GM18951 (cell line): ENCODE results near the gene CDY2A.
"Not testable (repeated sequence)": the region's sequence is repeated elsewhere in the genome, so short reads cannot be mapped to it uniquely, and the experiment has no call there.

ENCODE experiments used
- in situ Hi-C: fragments of 300-500 bp; cut with MboI; formaldehyde crosslinking; loops from one replicate; pipeline ENCODE4 v1.12.0; 2022; ENCODE audit warnings: low sequenced_read_pairs, mixed read lengths, inconsistent platforms; ENCODE audit not compliant: unreplicated experiment

CDY2A gene

GRCh38 chrY:18025487-18025886 lies at the start of gene CDY2A:
Gene CDY2A, plus strand, starts transcription at chrY:18025787. Its CDS starts 328 bp downstream, at chrY:18026115.
- in situ Hi-C loops, result not testable (repeated sequence)

DNA sequence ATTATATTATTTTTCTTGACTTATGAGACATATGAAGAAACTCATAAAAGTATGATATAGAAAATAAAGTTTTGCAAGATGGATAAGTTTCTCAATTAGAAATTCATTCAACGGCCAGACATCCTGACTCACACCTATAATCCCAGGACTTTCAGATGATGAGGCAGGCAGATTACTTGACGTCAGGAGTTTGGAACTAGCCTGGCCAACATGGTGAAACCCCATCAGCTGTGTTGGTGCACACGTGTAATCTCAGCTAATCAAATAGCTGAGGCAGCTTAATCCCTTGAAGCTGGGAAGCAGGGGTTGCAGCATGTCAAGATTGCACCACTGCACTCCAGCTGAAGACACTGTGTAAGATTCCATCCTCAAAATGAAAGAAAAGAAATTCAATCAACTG lies 28.0 kb upstream of the CDY2A start:
- in situ Hi-C loops, result not testable (repeated sequence)

DNA sequence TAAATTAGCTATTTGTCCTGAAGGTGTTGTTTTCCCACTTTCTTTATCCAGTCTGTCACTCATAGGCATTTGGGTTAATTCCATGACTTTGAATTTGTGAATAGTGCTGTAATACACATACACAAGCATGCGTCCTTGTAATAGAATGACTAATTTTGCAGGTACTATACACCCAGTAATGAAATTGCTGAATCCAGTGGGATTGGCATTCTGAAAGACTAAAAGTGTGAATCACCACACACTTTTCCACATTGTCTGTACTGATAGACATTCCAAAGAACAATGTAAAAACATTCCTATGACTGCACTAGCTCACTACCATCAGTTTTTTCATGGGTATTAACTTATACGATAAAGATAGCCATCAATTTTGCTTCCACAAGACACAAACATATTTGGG lies 27.3 kb upstream of the CDY2A start:
- in situ Hi-C loops, result not testable (repeated sequence)

DNA sequence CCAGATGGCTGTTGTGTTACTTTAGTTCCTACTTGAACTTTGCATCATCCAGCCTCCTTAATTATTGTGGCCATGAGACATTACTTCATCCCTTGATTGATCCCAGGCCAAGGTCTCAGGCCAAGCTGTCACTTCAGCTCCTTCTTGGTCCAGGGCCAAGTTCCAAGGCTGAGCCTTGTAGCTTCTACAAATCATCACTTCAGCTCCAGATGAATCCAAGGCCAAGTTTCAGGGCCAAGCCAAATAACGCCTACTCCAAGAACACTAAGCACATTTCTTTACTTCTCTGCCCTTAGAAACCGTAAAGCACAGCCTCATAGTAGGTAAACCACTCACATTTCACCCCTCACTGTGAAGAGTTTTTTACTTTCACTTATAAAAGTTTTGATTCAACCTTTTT lies 1.7 kb upstream of the CDY2A start:
- in situ Hi-C loops, result not testable (repeated sequence)

GRCh38 chrY:18028845-18029244 lies 3.3 kb downstream of the CDY2A start:
- in situ Hi-C loops, result not testable (repeated sequence)

DNA sequence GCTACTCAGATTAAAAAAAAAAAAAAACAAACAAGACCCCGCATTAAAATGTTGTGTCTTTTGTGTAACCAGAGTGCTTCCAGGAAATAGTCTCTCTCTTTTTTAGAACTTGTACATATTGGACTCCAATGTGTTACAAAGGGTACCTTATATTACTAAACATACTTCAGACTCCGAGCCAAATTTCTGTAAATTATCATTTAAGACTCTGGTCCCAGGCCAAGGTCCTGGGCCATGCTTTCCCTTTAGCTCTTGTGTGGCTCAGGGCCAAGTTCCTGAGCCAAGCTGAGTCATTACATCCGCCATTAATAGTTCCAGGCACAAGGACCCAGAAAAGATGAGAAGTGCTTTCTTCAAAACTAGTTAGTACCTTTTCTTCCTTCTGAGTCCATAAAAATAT lies 4.6 kb downstream of the CDY2A start:
- in situ Hi-C loops, result not testable (repeated sequence)

GRCh38 chrY:18034100-18034814 lies 8.7 kb downstream of the CDY2A start:
- in situ Hi-C loops, result not testable (repeated sequence)

DNA sequence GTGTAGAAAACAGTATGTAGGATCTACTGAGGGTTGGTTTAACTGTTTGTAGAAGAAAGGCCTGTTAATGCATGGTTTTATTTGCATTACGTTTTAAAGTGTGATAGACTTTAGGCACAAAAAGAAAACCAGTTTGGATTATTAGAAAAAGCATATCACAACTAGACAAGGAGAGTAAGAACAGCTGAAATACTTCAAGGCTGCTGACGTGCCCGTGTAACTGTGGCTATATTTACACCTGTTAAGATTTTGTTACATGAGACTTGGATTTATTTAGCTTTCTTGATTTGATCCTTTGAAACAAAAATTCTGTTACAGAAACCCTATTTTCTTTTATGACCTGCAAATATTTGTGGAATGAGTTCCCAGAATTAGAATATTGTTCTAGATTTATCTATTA lies 9.3 kb downstream of the CDY2A start:
- in situ Hi-C loops, result not testable (repeated sequence)

DNA sequence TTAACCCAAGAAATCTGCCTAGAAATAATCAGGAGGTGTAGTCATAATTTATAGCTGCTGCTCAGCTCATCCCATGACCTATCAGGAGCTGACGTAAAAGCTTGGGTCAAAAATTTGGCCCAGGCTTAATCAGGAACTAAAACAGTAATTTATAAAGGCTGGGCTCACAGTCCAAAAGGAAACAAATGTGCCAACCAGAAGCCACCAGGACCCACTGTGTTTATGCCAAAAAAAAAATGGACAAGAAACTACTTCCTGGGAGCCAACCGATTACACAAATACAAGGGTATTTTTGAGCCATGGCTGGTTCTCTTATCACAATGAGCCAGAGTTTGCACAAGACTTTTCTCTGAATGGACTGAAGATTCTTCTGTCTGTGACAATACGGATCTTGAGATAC lies 19.4 kb downstream of the CDY2A start:
- in situ Hi-C loops, result not testable (repeated sequence)

GRCh38 chrY:18048149-18049040 lies 22.8 kb downstream of the CDY2A start:
- in situ Hi-C loops, result not testable (repeated sequence)

- in situ Hi-C loops, result not testable (repeated sequence)
These were observed 23.5 kb downstream of the CDY2A start for GRCh38 chrY:18049061-18049460.

GRCh38 chrY:18056473-18056872 lies 30.9 kb downstream of the CDY2A start:
- in situ Hi-C loops, result not testable (repeated sequence)

GRCh38 chrY:18073464-18073863 lies 47.9 kb downstream of the CDY2A start:
- in situ Hi-C loops, result not testable (repeated sequence)
